Right cardiac atrium (tissue), 5 donors: ENCODE results near the gene SAMD11. TPM values are rescaled to one million over a fixed set of nuclear protein-coding genes. Genes with fewer than 3 reads are reported as not detected.
A peak's percentile ranks its signal among the peaks of the same experiment; 100 is the strongest.
"Not testable (repeated sequence)": the region's sequence is repeated elsewhere in the genome, so short reads cannot be mapped to it uniquely, and the experiment has no call there.

Experiments
- ATAC-seq, 2 donors: fragments of 200-7000 bp; cut with Tn5 transposase; one replicate each; pipeline versions ENCODE4 v1.8.0 to v1.9.1; 2020; ENCODE audit warnings: moderate library complexity in 2 of 2, mild to moderate bottlenecking in 1 of 2
- DNase-seq, 3 donors: peaks; one replicate each; pipeline ENCODE4 v3.0.0-alpha.2; 2020
- H3K27ac ChIP-seq: one replicate; pipeline ENCODE4 v1.5.1; 2013; ENCODE audit warnings: mild to moderate bottlenecking, low read length, control low read depth, moderate library complexity
- H3K27me3 ChIP-seq: one replicate; pipeline ENCODE4 v1.6.1; 2013; ENCODE audit not compliant: control insufficient read depth, insufficient read depth
- H3K4me1 ChIP-seq: one replicate; pipeline ENCODE4 v1.6.1; 2013; ENCODE audit warnings: low read length; ENCODE audit not compliant: control insufficient read depth, insufficient read depth
- H3K4me3 ChIP-seq: one replicate; pipeline ENCODE4 v1.5.1; 2013; ENCODE audit warnings: low read length, control low read depth
- H3K9me3 ChIP-seq: one replicate; pipeline ENCODE4 v1.6.1; 2013; ENCODE audit warnings: low read length; ENCODE audit not compliant: control insufficient read depth
- WGBS: extraction: QIAGEN DNeasy Blood & Tissue Kit; methylation state at CpG from one replicate; pipeline ENCODE4 v1.1.7; 2013; 5-methylcytosine and 5-hydroxymethylcytosine counted together
- intact Hi-C, 4 donors: fragments of 100-400 bp; cut with DNase I; formaldehyde crosslinking; loops; one replicate each; pipeline versions ENCODE4 v1.11.0 to v1.14.0; 2022 to 2023
- long read RNA-seq, 4 donors: library from polyadenylated mRNA; unstranded; transcript quantifications; one replicate each; pipeline ENCODE4 v2.0.0, GENCODE V29; 2020 to 2021
- polyA plus RNA-seq: library from polyadenylated mRNA; stranded (reverse); fragments of 200-250 nt; gene quantifications from one replicate; pipeline ENCODE4 v1.2.3, GENCODE V29; 2013
- total RNA-seq, 4 donors: library from RNA; stranded (reverse); fragmentation: NEBNext Ultra II Directional; extraction: Animal tissue kit (Norgen Biotek cat#: 25700); gene quantifications; one replicate each; pipeline ENCODE4 v1.2.1, GENCODE V29; 2021
- donor health status: healthy with polysubstance abuse.
- donor health status: DM: no; HTN: yes; CAD: no.
- donor health status: DM: no; HTN: no; CAD: no.
- donor health status: DM: no; HTN: yes; CAD: no; lungs with severe emphysema.
- donor health status: DM: yes; HTN: yes; CAD: no.

Gene SAMD11
- total RNA-seq, result 10 to 100 TPM in 3 of 4 donors, 1 to 10 TPM in 1; 6.9 to 27.2 (median 11.4) TPM
- polyA plus RNA-seq, result 7.8 TPM
- long read RNA-seq, donor 1, partial matches to known transcripts, result 10 of 16 reads
- long read RNA-seq, donor 1, other reads (novel, unspliced or antisense), result 5 of 16 reads
- long read RNA-seq, donor 2, partial matches to known transcripts, result 11 of 42 reads
- long read RNA-seq, donor 2, other reads (novel, unspliced or antisense), result 31 of 42 reads
- long read RNA-seq, donor 3, partial matches to known transcripts, result 0 of 2 reads
- long read RNA-seq, donor 3, other reads (novel, unspliced or antisense), result 2 of 2 reads
- long read RNA-seq, donor 4, partial matches to known transcripts, result 4 of 9 reads
- long read RNA-seq, donor 4, other reads (novel, unspliced or antisense), result 4 of 9 reads

GRCh38 chr1:923131-923990, at the start of gene SAMD11:
Gene SAMD11 (plus strand): TSS chr1:923923. CDS start chr1:924432, 509 bp downstream.
- WGBS, result 4% methylated on average over 72 of the region's 72 CpGs
- Histone ChIP-seq H3K9me3 (no peaks in the 10 kb centered on the region), H3K27ac (no peak within 1 kb of the TSS), H3K4me1 (peaks cover 2% of the 10 kb centered on the region), H3K4me3 (peak within 1 kb of the TSS; percentile 67), H3K27me3 (no peaks in the 10 kb centered on the region)
- peak; percentile 89 to 96 (median 95) for DNase-seq
- intact Hi-C loops, result no loop called here
- peak; percentile 30 to 42 for ATAC-seq

GRCh38 chr1:876428-877208, 47.1 kb upstream of the SAMD11 start:
- ATAC-seq, DNase-seq, H3K9me3 ChIP-seq, H3K4me1 ChIP-seq, H3K4me3 ChIP-seq, H3K27ac ChIP-seq, intact Hi-C loops, H3K27me3 ChIP-seq: not testable (repeated sequence)
- 66% methylated on average over 8 of the region's 8 CpGs for WGBS

GRCh38 chr1:877209-877986, 46.3 kb upstream of the SAMD11 start:
- H3K9me3 ChIP-seq, H3K4me3 ChIP-seq, H3K4me1 ChIP-seq, ATAC-seq, H3K27me3 ChIP-seq, DNase-seq, H3K27ac ChIP-seq, intact Hi-C loops: not testable (repeated sequence)
- 66% methylated on average over 5 of the region's 5 CpGs for WGBS

- H3K4me3 ChIP-seq, H3K27ac ChIP-seq, H3K9me3 ChIP-seq, H3K4me1 ChIP-seq, ATAC-seq, DNase-seq, intact Hi-C loops, H3K27me3 ChIP-seq: not testable (repeated sequence)
- 42% methylated on average over 2 of the region's 2 CpGs for WGBS
Measured at GRCh38 chr1:880511-880910, 43.2 kb upstream of the SAMD11 start.

GRCh38 chr1:880915-881314, 42.8 kb upstream of the SAMD11 start:
- WGBS, result 85% methylated on average over 2 of the region's 2 CpGs
- H3K9me3 ChIP-seq, ATAC-seq, intact Hi-C loops, H3K4me1 ChIP-seq, H3K27me3 ChIP-seq, H3K4me3 ChIP-seq, H3K27ac ChIP-seq, DNase-seq: not testable (repeated sequence)

GRCh38 chr1:886311-886710, 37.4 kb upstream of the SAMD11 start:
- Histone ChIP-seq H3K9me3 (no peaks in the 10 kb centered on the region), H3K4me1 (no peaks in the 10 kb centered on the region), H3K27ac (no peak overlapping the region), H3K4me3 (no peak overlapping the region), H3K27me3 (no peaks in the 10 kb centered on the region)
- intact Hi-C loops, result no loop called here
- DNase-seq (no peak), ATAC-seq (no peak)
- WGBS, result 56% methylated on average over 1 of the region's 1 CpG

- no peak for DNase-seq
- ATAC-seq, result no peak
- no peaks in the 10 kb centered on the region for H3K27me3 ChIP-seq
- H3K9me3 ChIP-seq, result no peaks in the 10 kb centered on the region
- H3K27ac ChIP-seq, result no peak overlapping the region
- intact Hi-C loops, result no loop called here
- no peaks in the 10 kb centered on the region for H3K4me1 ChIP-seq
- 88% methylated on average over 11 of the region's 11 CpGs for WGBS
- no peak overlapping the region for H3K4me3 ChIP-seq
Measured at GRCh38 chr1:886760-887159, 37.0 kb upstream of the SAMD11 start.

GRCh38 chr1:888297-888696, 35.4 kb upstream of the SAMD11 start:
- no peak overlapping the region for H3K27ac ChIP-seq
- no peaks in the 10 kb centered on the region for H3K4me1 ChIP-seq
- no peak for ATAC-seq
- intact Hi-C loops, result no loop called here
- no peak for DNase-seq
- no peaks in the 10 kb centered on the region for H3K9me3 ChIP-seq
- no peaks in the 10 kb centered on the region for H3K27me3 ChIP-seq
- H3K4me3 ChIP-seq, result no peak overlapping the region

GRCh38 chr1:889774-890173, 33.9 kb upstream of the SAMD11 start:
- intact Hi-C loops, H3K9me3 ChIP-seq, H3K27me3 ChIP-seq, H3K4me3 ChIP-seq, H3K4me1 ChIP-seq, H3K27ac ChIP-seq, DNase-seq, ATAC-seq: not testable (repeated sequence)
- 89% methylated on average over 4 of the region's 4 CpGs for WGBS

- intact Hi-C loops, H3K4me3 ChIP-seq, DNase-seq, H3K9me3 ChIP-seq, ATAC-seq, H3K27me3 ChIP-seq, H3K4me1 ChIP-seq, H3K27ac ChIP-seq: not testable (repeated sequence)
- 88% methylated on average over 9 of the region's 9 CpGs for WGBS
Measured at GRCh38 chr1:890234-890633, 33.5 kb upstream of the SAMD11 start.
